22Rv1 (cell line): ENCODE measurements around the gene BCL11B.

Experiments
- H3K27ac ChIP-seq: fragments of 450-650 bp; 2 replicates; pipeline ENCODE4 v1.5.1; 2017
- ZFX ChIP-seq: fragments of 450-650 bp; IDR thresholded peaks from 2 replicates; pipeline ENCODE4 v1.6.1; 2017; ENCODE audit warnings: antibody characterized with exemption, borderline replicate concordance
- TF ChIP-seq, protein P1 (sequence below): fragments of 450-650 bp; IDR thresholded peaks from 2 replicates; pipeline ENCODE4 v1.5.1; 2017; ENCODE audit warnings: mild to moderate bottlenecking

The BCL11B gene

DNA sequence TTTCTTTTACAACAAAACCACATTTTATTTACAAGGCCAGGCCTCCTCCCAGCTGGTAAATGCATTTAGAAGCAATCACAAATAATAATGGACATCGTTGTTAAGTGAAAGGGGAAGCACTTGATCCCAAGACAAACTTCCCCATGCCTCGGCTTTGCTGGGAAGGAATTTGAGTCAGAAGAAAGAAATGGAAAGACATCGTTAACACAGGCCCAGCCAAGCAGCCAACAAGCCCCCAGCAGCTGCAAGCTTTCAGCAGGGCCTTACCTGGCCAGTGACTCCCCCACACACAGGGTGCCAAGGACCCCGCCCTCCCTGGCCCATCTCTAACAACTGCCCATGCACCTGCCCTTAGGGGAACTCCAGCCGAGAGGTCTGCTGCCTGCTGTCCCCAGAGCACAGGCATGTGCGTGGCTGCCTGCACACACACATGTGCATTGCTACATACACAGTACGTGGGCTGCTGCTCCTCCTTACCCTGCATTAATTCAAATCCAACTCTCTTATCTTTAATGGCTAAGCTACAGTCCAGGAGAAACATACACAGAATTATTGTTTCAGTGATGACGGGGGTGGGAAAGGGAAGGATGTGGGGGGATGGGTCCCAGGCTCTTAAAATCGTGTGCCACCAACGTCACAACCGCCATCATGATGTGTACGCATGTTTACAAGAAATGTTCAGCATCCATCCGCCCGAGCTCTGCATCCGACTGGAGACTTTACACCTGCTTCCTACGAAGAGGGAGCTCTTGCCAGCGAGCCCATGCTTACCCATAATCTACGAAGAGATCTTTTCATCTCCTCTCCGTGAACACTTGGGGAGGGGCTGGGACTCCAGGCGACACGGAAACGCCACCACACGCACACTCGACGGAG, 9.8 kb downstream of the BCL11B start:
- TF ChIP-seq, protein P1, sequence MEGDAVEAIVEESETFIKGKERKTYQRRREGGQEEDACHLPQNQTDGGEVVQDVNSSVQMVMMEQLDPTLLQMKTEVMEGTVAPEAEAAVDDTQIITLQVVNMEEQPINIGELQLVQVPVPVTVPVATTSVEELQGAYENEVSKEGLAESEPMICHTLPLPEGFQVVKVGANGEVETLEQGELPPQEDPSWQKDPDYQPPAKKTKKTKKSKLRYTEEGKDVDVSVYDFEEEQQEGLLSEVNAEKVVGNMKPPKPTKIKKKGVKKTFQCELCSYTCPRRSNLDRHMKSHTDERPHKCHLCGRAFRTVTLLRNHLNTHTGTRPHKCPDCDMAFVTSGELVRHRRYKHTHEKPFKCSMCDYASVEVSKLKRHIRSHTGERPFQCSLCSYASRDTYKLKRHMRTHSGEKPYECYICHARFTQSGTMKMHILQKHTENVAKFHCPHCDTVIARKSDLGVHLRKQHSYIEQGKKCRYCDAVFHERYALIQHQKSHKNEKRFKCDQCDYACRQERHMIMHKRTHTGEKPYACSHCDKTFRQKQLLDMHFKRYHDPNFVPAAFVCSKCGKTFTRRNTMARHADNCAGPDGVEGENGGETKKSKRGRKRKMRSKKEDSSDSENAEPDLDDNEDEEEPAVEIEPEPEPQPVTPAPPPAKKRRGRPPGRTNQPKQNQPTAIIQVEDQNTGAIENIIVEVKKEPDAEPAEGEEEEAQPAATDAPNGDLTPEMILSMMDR: no peak
- TF ChIP-seq ZFX: no peak
- H3K27ac ChIP-seq: no peak overlapping the region

DNA sequence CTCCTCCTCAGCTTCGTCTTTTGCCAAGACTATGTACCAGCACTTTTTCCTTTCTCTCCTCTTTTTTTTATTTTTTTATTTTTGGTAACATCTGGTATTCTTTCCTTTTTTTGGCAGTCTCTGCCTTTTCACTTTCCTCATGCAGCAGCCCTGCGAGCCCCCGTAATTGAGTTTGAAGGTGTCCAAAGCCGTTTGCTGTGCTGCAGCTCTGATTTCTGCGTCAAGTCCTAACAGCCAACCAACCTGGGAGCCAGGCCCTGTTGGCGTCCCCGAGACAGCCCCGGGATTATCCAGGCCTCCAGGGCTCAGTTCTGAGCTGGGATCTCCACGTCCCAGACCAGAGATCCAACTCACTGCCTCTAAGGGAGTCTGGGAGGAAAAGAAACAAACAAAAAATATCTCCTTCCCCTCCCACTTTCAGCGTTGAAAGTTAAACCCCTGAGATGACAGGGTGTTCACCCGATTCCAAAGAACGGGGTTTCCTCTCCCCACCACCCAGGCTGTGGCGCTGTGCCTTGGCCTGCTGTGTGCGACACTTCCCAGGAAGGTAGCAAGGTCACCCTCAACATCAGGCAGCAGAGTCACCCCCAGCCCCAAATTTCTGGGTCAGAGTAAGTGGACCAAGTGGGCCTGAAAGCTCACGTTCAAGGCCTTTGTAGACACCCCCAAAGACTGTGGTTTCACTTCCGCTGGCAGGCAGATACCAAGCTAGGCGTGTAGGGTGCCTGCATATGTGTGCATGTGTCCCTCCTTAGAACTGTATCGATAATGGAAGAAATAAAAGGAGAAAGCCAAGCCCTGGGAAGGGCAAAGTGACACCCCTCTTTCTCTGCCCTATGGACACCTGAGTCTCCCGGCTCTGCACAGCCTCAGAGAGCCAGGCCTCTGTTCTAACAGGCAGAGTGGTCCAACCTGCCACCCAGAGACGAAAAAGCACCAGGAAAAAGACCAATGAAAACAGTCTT, 11.1 kb downstream of the BCL11B start:
- no peak for TF ChIP-seq ZFX
- TF ChIP-seq, protein P1: no peak
- H3K27ac ChIP-seq: no peak overlapping the region

DNA sequence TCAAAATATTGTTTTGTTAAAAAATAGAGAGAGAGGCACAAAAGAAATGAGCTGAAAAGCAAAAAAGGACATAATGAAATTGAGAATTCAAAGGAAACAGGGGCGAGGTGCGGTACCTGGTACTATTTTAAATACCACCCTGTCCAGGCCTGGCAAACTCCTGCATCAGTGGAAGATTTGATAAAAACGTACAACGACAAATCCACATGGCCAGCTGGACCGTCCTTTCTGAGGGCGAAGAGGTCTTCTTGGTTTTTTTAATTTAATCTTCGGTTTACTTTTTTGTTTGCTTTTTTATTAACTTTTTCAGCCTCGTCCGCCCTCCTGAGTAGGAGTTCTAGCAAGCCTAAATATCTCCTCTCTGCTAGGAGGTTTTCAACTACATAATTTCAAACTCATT, 11.9 kb downstream of the BCL11B start:
- TF ChIP-seq, protein P1: no peak
- no peak for TF ChIP-seq ZFX
- no peak overlapping the region for H3K27ac ChIP-seq

DNA sequence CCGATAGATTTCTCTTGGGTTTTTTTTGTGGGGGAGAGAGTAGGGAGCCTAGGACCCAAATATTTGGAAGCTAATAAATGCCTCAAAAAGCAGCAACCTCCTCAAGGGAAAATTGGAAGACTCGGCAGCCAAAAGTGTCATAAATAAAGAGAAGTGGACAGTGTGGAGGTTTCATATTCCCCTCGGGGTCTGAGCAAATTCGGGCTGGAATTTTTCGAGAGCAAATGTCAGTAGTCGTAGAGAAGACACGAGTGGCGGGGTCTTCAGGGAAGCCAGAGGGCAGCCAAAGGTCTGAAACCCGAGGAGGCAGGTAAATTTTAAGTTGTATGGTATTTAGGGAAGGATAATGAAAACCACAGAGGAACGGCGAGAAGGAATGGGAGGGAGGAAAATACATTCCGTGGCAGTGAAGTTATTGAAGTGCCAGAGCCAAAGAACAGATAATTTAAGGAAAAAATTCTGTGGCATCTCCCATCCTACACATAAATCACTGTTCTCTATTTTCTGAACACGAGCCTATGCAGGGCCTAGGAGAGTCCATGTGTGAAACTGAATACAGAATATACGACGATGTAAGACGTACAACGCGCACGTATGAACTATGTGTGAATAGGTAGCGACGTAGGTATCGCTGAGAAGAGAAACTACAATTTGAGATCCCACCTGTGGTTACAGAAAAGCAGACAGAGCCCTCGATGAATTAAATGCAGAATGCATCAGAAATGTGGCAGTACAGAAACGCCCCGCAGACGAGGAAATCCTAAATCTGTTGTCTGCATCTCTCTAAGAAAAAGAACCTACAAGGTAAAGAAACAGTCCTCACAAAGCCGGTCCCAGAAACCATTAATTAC, 12.9 kb downstream of the BCL11B start:
- no peak overlapping the region for H3K27ac ChIP-seq
- TF ChIP-seq, protein P1: no peak
- TF ChIP-seq ZFX: no peak

DNA sequence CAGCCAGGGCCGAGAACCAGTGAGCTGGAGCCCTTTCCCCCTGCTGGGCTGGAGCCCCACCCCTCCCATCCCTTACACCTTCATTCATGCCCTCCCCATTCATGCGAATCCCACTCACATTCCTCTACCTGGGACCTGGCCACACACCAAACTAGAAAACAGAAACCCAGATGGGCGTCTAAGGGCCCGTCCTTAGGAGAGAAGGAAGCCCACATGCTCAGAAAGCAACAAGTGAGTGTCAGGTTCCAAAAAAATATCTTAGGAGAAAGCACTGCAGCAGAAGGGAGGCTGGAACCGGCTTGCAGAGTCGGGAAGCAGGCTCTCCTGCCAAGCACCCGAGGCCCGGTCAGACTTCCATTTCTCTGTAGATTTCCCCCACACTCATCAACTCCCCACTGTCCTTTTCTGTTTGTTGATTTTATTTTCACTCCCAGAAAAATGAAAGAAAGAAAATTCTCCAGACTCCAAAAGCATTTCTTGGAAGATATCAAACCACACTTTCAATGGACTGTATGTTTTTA, 13.6 kb downstream of the BCL11B start:
- TF ChIP-seq, protein P1: no peak
- TF ChIP-seq ZFX: no peak

DNA sequence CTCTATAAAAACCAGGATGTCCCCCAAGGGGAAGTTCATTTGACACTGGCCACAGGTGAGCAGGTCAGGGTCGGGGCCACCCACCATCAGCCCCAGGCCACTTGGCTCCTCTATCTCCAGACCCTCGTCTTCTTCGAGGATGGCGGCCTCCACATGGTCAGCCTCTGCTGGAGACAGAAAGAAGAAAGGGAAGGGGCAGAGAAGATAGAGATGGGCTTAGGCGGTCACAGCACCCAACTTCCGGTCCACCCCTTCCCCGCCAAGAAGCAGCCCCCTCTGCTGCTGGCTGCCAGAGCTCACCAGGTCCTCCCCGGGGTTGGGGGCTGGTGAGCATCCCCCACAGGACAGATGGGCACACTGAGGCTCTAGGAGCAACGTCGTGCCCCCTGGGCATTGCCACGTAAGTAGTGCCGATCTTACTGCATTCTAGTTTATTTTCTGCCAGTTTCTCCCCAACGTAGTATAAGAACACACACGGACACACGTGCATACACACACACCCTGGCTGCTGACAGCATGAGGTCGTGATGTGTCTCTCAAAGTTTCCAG, 14.2 kb downstream of the BCL11B start:
- TF ChIP-seq, protein P1: no peak
- no peak for TF ChIP-seq ZFX
- no peak overlapping the region for H3K27ac ChIP-seq

More for the DNA sequence above, 13.6 kb downstream of the BCL11B start:
- H3K27ac ChIP-seq: no peak overlapping the region
